Germinal center (tissue), 1 donor: ENCODE measurements around the gene NHLRC1.
A peak's percentile ranks its signal among the peaks of the same experiment; 100 is the strongest.
"Not testable (repeated sequence)": the region's sequence is repeated elsewhere in the genome, so short reads cannot be mapped to it uniquely, and the experiment has no call there.

Source experiments
- DNase-seq: peaks from one replicate; pipeline ENCODE4 v3.0.0; 2012; ENCODE audit warnings: mixed read lengths, low spot score

NHLRC1 gene

DNA sequence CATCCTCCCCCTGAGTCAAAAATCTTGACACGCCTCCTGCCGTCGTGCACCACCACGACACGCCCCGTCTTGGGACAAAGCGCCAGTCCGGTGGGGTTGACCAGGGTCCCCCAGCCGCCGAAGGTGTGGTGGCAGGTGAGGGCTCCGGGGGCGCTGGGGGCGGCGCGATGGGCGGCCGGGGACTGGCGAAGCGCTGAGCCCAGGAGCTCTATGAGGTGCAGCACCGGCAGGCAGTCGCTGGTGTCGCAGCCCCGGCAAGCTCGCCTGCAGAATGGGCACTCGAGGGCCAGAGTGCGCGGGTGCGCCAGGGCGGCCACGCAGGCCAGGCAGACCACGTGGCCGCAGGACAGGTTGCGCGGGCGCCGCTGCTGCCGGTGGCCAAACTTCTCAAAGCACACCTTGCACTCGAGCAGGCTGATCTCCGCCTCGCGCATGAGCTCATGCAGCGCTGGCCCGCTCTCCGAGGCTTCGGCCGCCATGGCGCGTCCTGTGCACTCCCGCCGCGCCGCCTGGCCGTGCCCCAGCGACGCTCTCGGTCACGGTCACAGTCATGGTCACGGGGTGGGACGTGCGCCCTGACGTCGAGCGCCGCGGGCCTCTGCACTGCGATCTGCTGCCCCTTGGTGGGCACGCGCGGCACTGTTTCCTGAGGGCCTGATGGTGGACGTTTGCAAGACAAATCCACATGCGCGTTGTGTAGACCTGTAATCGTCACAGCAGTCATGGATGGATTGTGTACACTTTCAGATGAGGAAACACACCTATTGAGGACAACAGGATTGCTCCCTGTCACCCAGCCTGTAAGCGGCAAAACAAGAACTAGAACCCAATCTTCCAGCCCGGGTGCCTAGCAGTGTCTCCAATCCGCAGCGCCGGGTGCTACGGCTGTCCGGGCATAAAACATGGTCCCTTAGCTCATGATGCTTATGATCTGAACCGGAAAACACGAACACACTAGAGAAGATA, at the start of gene NHLRC1:
NHLRC1 (minus strand) TSS at position 550 of the 966 bp plus-strand sequence; CDS start at position 479, 71 bp downstream.
- DNase-seq: peak; percentile 80

DNA sequence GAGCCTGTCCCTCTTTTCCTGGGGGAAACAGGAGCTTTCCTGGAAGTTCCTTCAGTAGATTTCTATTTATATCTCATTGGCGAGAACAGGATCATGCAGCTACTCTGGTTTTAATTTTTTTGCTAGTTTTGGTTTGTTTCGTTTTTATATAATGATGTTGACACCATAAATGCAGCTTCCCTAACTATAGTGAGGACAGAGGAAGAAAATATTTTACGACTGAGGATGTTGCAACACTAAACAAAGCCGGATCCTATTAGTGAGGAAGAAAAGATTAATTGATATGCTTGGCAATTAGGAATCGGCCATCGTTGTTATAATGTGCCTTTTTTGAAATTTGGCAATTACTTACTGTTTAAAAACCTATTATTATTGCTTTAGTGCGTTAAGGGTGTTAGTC, 49.4 kb upstream of the NHLRC1 start:
- DNase-seq: no peak

DNA sequence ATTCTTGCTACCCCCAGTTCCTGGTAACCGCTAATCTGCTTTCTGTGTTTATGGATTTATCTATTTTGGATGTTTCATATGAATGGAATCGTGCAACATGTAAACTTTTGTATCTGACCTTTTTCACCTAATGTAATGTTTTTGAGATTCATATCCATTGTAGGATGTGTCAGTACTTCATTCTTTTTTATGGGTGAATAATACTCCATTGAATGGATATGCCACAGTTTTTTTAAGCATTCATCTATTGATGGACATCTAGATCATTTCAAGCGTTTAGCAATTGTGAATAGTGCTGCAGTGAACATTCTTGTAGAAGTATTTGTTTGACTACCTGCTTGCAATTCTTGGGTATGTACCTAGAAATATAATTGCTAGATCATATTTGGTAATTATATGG, 45.8 kb upstream of the NHLRC1 start:
- no peak for DNase-seq

DNA sequence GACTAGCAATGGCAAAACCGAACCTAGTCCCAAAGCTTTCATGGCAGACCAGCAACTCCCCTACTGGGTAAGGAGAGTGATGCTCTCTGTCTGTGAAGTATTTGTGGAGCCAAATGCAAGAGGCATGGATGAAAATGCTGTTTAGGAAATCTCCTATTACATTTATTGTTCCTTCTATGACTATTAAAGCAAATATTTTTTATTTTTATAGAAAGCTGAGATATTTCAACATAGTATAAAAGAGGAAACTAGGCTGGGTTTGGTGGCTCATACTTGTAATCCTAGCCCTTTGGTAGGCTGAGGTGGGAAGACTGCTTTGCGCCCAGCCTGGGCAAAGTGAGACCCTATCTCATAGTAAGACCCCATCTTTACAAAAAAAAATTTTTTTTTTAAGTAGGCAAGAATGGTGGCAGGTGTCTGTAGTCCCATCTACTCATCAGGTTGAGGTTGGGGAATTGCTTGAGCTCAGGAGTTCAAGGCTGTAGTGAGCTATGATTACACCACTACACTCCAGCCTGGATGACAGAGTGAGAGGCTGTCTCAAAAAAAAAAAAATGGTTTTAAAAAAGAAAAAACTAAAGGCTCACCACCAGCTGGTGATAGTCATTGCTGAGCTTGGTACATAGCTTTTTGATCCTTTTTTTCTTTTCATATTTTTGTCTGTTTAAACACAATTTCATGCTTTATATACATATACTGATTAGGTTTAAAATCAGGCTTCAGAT, 44.0 kb upstream of the NHLRC1 start:
- no peak for DNase-seq

DNA sequence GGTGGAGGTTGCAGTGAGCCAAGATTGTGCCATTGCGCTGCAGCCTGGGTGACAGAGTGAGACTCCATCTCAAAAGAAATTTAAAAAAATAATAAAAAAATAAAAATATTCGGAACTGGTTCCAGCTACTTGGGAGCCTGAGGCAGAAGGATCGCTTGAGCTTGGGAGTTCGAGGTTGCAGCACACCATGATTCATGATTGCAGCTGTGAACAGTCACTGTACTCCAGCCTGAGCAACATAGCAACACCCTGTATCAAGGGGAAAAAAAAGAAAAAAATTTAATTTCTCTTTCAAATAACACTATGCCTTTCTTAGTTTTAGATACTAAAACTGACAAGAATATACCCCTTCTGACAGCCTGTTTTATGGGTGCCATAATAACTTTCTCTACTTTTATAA, 43.3 kb upstream of the NHLRC1 start:
- no peak for DNase-seq

DNA sequence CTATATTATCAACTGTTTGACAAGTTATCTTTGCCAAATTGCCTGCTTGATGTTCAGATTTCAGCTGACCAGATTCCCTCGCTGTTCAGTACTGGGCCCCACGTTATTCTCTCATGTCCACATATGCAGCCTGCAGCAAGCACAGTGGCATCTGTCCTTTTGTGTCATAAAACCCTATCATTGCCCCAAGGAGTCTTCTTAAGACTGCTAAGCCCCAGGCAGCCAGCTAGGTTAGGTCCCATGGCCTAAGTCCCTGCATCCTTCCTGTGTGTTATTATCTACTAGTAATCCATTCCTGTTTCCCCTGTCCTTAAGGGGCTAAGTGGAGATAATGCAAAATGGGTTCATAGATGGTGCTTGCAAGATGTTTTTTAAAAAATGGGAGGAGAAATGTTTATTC, 39.9 kb upstream of the NHLRC1 start:
- DNase-seq: no peak

DNA sequence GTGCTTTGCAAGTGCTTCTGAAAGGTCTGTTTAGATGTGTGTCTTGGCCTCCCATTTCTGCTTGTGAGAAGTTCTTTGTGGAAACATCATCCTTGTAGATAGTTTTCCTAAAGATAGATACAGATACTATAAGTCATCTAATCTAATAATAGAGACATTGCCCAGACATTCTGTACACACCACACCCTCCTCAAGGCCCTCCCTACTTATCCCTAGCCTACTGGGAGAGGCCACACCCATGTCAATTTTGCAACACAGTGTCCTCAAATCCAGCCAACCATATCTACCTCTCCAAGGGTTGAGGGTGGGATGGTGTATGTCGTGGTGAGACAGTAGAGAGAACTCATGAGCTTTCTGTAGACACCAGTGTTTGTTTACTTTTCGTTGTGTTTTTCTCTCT, 39.0 kb upstream of the NHLRC1 start:
- no peak for DNase-seq

DNA sequence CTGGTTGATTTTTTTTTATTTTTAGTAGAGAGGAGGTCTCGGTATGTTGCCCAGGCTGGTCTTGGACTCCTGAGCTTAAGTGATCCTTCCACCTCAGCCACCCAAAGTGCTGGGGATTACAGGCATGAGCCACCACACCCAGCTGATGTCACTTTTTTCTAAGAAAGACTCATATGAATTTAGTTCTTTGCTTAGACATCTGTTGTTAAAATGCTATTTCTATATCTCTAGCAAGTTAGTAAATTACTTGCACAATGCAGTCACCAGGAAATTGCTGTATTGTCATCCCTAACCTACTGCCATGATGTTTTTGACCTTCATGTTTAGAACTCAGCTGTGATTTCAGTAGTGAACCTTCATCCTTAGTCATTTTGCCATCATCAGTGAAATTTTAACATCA, 38.4 kb upstream of the NHLRC1 start:
- DNase-seq: no peak

DNA sequence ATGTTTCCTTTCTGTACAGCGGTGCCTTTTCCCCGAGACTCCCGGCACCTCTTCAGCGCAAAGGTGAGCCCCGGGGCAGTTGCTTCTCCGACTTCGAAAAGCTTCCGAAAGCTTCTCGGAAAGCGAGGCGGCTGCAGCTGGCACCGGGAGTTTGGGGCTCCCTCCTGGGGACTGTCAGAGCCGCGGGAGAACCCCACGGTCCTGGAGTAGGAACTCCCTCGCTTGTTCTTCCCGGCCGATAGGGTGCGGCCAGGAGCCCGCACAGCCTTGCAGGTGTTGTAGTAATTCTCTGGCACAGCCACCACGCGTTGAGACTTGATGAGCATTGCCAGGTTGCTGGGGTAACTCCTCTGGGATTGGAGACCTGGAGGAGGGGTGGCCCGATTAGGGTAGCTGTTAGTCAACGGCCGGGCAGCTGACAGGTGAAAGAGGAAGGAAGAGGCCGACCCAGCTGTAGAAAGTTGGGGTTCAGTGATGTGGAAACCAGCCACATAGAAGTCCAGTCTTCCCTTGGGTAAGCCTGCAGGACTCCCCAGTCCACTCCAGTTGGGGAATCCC, 33.5 kb upstream of the NHLRC1 start:
- DNase-seq: peak; percentile 80

DNA sequence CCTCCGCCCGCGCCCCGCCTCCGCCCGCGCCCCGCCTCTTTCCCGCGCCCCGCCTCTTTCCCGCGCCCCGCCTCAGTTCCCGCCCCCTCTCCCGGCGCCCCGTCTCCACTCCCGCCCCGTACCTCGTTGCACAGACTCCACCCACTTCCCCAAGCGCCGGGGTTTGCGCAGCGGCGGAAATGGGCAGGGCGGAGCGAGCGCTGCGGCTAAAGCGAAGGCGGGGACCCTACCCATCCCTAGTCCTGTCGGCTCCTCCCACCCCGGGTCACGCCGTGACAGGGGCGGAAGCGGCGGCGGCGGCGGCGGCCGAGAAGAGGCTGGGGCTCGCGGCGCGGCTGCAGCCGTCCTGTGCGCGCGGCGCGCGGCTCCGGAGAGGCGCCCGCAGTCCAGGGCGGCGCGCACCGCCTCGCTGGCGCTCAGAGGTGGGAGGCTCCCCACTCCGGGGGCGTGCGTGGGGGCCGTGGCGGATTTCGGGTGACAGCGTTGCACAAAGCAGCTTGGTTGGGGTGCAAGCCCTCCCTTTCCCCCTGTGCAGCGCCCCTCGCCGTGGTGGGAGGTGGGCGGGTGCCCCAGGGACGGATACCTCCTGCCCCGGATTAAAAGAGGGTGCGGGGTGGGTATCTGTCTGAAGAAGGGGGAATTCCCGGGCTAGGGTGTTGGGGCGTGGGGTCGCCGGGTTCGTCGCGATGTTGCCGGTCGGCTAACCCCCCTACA, 32.8 kb upstream of the NHLRC1 start, which contains the start of gene KDM1B:
KDM1B (plus strand) TSS at position 273 of the 714 bp plus-strand sequence. CDS start 4,474 bp downstream, outside the sequence.
- DNase-seq: peak; percentile 99

DNA sequence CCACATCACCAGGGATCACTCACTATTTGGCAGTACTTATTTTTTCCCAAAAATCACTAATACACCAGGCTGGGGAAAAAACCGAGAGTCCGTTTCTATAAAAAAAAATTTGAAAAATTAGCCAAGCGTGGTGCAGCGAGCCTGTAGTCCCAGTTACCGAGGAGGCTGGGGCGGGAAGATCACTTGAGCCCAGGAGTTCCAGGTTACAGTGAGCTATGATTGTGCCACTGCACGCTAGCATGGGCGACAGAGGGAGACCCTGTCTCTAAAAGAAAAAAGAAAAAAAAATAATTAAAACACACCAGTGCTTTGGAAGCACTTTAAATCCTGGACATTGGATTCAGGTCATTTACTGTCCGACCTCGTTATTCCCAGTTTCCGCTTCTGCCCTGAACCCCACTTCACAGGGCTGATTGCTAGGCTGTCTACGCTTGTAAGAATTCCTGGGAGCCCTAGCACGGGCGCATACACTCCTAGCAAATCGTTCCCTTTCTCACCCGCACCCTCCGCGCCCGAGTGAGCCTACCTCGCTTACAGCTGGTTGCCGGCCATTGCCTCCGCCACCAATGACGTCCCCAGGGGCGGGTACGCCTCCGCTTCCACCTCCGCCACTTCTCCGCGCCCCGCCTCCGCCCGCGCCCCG, 32.2 kb upstream of the NHLRC1 start, which contains the start of gene TPMT:
TPMT (minus strand) TSS at position 571 of the 643 bp plus-strand sequence. CDS start 5,950 bp downstream, outside the sequence.
- no peak for DNase-seq

DNA sequence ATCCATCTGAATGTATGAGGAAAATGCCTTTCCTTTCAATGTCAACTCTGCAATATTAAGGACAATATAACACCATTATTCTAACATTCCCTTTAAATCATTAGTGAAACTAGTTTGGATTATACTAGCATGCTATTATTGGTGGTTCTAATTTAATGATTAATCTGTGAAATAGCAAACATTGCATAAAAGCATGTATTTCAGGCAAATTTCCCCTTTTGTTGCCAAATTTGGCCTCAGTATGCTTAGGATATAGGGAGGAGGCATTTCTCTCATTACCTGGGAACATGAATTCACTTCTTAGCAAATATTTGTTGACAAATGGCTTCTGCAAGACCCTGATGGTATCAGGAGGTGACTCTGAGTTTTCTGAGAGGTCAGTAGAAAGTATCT, 30.8 kb upstream of the NHLRC1 start:
- DNase-seq: no peak

DNA sequence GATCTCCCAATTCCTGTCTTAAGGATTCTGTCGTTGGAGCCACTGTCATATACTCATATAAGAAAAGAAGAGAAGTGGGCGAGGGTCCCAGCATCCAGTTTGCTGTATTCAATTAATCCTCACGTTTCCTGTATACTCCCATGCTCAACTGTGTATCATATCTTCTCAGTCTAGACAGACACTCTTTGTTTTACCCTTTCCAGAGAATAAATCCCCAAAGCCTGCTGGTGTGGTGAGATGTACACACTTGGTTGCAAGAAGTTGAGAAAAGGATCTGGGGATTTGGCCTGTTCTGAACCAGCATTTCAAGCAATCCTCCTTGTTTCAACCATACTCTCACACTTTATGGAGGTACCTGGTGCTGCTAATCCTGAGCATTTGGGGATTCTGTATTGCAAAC, 29.3 kb upstream of the NHLRC1 start:
- DNase-seq: no peak

DNA sequence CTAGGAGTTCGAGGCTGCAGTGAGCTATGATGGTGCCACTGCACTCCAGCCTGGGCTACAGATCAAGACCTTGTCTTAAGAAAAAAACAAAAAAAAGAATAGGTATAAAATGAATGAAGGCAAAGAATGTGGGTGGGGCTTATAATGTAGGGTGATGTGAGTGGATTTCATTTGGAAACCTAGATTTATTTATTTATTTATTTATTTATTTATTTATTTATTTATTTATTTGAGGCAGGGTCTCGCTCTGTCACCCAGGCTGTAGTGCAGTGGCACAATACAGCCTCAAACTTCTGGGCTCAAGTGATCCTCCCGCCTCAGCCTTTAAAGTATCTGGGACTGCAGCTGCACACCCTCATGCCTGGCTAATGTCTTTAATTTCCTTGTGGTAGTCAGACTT, 28.9 kb upstream of the NHLRC1 start:
- DNase-seq: not testable (repeated sequence)

DNA sequence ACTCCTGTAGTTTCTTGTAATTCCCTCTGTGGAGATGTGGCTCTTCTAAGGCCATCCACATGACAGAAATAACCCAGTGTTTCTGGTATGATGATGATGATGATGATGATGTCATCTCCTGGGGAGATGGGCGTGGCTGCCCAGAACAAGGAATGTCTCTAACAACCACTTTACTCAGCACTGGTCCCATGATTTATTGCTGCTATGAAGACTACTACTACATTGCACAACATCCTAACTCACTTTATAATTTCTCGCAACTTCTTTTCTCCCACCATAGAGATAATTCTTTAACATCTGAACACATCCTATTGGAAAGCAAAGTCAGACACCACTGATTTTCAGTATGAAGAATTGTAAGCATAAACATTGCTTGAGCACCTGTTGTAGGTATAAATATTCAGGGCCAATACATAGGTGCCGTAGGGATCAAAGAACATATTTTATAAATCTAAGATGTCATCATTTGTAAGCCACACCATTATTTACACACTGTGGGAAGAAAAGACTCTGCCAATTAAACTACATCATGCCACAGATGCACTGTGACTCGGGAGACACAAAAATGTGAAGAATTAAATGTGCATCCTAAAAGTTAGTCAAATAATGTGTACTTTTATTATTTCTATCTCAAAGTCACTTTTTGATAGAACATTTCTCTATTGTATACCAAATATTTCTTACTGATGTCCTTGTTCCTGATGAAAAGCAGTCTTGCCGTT, 26.0 kb upstream of the NHLRC1 start:
- no peak for DNase-seq

DNA sequence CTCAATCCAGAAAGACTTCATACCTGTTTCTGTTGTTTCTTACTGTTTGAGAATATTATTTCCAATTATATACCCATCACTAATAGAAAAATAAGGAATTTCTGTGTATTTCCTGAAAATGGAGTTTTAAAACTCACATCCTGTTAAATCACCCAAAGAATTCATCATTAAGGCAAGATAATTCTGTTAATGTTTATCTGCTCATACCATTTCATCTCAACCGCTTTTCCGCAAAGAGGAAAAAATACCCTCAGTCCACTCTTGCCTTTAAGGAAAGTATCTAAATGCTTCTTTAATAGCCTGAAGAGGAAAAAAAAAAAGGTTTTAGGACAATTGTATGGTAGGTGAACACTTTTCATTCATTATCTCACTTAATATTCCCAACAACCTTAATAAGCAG, 25.1 kb upstream of the NHLRC1 start:
- DNase-seq: no peak

DNA sequence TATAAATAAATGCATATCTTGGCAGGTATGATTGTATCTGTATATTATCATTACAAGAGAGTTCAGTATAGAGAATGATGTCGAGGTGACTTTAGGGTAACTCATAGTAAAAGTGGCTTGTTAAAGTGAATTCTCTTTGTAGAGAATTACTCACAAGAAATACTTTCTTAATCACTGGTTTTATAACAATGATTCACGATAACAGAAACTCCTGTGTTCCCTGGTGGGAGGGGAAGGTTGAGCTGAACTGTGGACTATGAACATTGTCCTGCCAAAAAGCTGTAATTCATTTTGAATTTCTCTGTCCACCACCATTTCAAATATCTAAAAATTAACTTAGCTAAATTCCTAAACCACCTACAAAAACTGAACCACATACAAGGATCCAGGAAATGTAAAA, 24.7 kb upstream of the NHLRC1 start:
- no peak for DNase-seq

DNA sequence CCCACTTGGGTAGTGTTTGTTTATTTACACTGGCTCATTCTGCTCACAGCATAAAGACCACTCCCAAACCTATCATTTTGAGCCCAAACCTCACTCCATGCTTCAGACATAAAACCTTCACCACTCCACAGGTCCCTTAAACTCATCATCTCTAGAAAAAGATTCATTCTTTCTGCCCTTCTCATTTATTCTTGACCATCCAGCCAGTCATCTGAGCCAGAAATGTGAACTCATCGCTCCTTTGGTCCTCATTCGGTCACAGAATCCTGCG, 20.0 kb upstream of the NHLRC1 start:
- no peak for DNase-seq

DNA sequence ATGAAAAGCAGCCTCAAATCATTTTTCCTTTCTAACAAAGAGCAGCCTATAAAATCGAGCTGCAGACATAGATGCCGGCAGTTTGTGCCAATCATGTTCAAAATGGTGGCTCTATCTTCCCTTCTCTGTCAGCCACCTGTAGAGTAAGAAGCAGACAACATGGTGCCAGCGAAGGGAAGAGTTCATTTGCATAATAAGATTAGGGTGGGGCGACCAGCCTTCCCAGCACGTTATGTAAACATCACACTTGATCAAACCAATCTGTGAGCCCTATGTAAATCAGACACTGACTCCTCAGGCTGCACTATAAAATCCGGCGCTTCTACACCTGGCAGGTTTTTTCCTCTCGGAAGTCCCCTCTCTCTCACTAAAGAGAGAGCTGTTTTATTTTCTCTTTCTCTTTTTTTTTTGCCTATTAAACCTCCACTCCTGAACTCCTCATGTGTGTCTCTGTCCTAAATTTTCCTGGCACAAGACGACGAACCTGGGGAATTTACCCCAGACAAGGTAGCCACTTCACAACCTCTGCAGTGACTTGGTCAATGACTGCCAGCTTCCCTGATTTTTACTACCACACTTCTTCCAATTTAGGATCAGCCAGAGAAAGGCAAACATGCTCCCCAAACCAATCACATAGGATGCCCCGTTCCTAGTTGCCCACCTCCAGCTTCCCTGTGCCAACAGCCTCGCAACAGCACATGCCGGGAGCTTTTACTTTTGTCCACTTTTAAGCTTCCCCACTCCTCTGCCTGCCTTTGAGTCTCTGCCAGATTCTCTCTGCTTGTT, 19.5 kb upstream of the NHLRC1 start:
- no peak for DNase-seq

DNA sequence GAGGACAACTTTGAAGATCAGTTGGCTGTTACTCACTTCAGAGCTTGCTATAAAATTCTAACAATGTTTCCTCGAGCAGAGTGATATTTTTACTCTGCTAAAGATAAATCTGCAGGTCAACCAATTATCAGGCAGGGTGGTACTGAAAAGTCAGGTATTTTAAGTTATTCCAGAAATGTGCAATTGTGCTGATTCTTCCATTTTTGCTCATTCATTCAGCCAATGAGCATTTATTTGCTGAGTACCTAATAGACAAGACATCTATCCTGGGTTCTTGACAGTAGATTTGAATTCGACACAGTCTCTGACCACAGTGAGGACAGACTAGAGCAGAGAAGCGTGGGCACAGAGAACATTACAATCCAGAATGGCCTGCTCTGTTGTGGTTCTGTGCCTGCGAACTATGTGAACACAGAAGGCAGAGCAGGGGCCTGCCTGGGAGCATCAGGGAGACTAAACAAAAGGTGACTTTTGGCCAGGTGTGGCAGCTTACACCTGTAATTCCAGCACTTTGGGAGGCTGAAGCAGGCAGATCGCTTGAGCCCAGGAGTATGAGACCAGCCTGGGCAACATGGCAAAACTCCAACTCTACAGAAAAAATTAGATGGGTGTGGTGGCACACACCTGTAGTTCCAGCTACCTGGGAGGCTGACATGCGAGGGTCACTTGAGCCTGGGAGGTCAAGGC, 17.6 kb upstream of the NHLRC1 start:
- no peak for DNase-seq
